ENCODE results near the gene CAMTA1. TPM values are rescaled to one million over a fixed set of nuclear protein-coding genes. Genes with fewer than 3 reads are reported as not detected.

CAMTA1 gene
- total RNA-seq, 1 donor from 2014 or later = 115 TPM

- peak; percentile 87 for DNase-seq
Observed at GRCh38 chr1:7667625-7668218, 882.5 kb downstream of the CAMTA1 start.

GRCh38 chr1:7669559-7670311 lies 884.5 kb downstream of the CAMTA1 start:
- DNase-seq = peak; percentile 51

DNA sequence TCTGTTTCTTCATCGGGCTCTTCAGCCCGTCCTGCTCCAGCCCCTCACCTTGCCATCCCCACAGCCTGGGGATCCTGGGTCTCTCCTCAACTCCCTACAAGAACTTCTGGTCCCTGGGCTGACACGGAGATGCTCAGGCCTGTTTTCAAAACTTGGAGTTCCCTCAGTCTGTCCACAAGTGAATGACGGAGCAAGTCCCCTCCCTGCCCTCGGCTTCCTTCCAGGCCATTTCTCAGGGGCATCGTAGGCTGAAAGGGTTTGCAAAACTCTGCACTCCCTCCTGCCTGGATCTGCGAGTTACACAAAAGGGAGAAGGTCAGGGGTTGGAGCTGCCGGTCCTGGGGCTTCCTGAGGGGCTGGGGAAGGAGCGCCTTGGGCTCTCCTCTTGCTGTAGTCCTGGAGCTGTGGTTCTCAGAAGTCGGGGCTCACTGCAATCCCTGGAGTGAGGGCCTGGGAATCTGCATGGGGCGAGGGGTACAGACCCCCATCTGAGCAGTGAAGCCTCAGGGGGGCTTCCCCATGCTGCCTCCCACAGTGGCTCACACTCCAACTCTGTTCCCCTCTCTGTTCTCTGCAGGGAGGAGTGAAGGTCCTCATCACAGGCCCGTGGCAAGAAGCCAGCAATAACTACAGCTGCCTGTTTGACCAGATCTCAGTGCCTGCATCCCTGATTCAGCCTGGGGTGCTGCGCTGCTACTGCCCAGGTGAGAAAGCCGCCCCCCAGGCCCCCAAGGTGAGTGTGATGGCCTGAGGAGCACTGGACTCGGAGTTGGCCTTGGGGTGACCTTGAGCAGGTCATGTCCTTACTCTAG lies 885.3 kb downstream of the CAMTA1 start:
- no peak for DNase-seq

- no peak for DNase-seq
Observed at GRCh38 chr1:7671146-7671465, 885.9 kb downstream of the CAMTA1 start.

GRCh38 chr1:7671676-7672075 lies 886.4 kb downstream of the CAMTA1 start:
- no peak for DNase-seq

DNA sequence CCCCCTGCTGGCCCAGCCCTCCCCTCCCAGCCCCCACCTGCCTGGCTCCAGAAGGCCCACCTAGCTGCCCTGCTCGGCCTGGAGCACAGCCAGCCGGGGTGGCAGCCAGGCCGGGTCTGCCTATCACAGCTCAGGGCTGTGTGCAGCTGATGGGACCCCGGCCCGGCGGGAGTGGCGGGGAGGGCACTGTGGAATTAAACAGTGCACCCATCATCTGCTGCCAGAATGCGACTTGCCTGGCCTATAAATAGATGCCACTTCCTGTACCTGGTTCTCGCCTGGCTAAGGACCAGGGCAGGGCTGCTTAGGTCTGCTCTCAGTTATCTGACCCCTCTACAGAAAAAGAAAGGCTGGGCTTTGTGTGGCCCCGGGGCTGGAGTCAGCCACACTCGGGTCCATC lies 887.6 kb downstream of the CAMTA1 start:
- DNase-seq = no peak

DNA sequence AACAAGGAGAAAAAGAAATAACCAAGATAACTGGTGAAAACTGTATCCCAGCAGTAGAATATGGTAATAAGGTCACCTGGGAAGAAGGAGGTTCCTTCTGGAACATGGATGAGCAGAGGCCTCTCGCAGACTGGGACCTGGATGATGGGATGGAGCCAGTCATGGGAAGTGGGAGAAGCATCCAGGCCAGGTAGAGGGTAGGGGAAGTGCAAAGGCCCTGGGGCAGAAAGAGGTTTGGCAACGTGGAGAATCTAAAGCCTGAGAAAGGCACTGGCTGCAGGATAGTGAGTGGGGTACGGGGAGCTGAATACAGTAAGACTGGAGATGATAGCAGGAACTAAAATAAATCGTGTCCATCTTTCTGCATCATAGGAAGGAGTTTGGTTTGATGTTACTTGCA lies 889.7 kb downstream of the CAMTA1 start:
- DNase-seq = no peak

DNA sequence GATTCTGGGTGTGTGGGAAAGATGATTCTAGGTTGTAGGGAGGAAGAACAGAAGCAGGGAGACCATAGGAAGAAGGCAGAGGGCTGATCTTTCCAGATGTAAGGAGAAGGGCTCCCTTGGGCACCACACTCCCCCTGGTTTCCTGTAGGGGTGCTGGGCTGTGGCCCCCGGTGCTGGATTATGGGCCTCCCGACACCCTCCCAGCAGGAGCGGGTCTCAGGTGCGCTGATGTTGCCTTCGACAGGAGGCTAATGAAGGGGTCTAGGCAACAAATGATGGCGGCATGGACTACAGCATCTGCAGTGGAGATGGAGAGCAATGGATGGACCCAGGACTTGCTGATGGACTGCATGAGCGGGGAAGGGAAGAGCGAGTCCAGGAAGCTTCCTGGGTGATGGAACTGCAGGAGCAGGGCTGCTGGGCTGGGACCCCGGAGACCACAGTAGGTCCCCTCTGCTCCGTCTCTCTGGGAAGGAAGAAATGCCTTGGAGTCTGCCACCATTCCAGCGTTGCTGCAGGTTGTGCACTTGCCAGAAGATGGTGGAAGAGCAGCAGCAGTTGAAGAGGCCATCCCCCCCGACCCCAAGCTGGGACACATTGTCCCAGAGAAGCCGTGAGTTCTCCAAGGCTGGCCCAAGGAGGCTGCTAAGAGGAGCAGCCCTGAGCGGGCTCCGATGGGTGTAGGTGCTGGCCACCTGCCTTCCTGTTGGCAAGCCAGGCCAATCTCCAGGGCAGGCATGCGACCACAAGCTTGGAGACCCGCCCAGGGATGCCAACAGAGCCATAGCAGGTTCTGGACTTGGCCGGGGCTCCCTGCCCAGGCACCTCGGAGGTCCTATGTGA lies 890.4 kb downstream of the CAMTA1 start:
- no peak for DNase-seq

DNA sequence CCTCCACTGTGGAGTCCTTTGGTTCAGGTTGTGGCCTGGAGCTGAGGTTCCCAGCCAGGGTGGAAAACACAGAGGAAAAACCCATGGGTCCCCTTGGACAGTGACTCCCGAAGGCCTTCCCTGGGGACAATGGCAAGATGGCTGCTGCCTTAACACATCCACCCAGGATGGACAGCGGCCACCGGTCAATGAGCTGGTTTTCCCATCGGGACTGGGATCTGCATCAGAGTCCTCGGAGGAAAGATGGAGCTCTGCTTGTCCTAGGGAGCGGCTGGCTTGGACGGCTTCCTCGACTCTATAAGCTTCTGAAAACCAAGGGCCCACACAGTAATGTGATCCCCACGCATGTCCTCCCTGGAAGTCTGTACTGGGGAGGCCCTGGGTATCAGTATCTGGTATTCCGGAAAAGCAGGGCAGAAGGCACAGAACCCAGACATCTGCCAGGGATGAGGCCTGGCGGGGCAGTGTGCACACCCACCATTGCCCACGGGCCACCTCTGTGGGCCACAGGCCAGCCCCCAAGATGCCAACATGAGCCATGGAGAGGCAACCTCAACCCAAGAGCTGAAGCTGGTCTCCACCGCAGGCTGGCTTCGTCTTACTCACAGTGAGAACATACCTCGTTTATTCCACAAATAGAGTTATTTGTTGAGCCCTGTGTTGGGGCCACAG lies 891.2 kb downstream of the CAMTA1 start:
- DNase-seq = no peak

GRCh38 chr1:7677111-7677510 lies 891.9 kb downstream of the CAMTA1 start:
- no peak for DNase-seq

DNA sequence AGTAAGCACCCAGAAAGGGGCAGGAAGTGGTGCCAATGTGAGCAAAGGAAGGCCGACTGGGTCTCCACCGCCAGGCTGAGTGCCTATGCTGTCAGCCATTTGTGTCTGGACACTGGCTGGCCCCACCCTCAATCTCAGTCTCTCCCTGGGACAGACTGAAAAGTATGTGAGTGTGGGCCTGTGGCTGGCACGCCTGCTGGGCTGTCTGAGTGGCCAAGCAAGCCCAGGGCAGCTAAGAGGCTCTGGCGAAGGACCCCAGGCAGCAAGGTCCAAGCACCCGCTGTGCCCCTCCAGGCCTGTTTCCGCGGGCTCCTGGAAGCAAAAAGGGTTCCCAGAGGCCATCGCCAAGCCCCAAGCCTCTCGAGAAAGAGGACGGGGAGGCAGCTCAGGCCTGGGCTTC lies 892.6 kb downstream of the CAMTA1 start:
- DNase-seq = no peak

DNA sequence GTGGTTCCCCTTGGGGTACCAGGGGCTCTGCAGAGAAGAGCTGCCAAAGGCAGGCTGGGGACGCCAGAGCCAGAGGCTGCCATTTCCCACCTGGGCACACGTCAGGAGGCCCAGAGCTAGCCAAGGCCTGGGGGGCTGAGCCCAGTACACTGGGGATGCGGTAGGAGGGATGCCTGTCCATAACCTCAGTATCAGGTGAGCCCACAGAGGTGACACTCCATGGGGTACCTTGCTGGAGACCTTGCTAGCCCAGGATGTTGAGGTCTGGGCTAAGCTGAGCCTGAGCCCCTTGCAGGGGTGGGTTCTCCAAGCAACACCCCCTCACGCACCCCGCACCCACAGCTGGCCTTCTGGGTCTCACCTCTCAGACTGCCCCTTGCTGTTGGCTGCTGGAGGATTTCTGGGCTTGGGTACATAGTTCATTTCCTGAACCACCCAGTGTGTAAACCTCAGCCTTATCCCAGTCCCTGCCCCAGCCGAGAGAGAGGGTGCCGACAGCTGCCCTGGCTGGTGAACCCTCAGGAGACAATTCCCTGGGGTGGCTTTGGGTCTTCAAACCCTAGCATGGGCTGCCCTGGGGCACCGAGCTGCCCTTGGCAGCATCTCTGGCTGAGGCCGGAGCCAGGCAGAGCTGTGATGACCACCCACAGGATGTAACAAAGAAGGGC lies 893.4 kb downstream of the CAMTA1 start:
- no peak for DNase-seq

- DNase-seq = no peak
Observed at GRCh38 chr1:7679159-7679872, 894.1 kb downstream of the CAMTA1 start.

DNA sequence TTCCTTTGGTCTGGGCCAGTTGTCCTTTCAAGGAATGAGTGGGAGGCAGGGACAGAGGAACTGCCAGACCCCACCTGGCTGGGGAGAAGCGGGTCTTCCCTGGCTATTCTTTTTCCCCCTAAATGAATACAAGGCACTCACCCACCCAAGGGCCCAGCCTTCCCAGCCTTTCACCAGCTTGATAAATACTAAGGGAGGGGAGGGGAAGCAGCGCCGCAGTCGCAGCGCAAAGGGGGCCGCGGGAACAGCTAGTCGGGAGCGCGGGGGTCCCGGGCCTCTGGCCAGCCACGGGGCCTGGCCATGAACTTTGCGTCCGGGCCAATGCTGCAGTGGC lies 894.6 kb downstream of the CAMTA1 start:
- no peak for DNase-seq

GRCh38 chr1:7680207-7680954 lies 895.1 kb downstream of the CAMTA1 start:
- DNase-seq = peak; percentile 70

DNA sequence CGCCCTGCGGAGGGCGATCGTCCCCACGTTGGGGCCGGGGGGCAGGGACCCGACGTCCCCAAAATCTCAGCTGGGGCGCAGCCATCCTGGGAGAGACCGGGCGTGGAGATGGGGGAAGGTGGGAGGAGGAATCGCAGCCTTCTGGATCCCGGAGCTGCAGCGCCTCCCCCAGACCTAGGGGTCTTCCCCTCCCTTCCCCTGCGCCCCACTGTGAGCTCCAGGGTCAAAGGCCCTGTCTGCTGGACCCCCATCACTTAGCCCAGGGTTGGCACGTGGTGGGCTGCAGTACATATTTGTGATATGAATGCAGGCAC lies 895.7 kb downstream of the CAMTA1 start:
- DNase-seq = no peak

- DNase-seq = no peak
Observed at GRCh38 chr1:7681401-7681800, 896.1 kb downstream of the CAMTA1 start.

DNA sequence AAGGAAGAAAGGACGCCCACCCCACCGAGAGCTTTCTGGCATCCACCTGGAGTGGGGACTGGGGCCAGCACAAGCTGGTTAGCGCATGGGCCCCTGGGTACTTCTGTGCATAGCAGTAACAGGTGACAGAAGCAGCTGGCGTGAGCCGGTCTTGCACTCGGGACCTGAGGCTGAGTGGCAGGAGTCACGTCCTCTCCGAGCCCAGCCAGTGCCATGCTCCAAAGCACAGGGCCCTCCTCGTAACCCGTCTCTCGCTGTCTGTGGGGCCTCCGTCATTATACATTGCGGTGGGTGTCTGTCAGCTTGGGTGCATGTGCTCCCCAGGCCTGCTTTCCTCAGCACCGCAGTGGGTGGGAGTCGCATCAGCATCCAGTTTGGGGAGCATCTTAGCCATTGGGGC lies 898.3 kb downstream of the CAMTA1 start:
- DNase-seq = no peak

DNA sequence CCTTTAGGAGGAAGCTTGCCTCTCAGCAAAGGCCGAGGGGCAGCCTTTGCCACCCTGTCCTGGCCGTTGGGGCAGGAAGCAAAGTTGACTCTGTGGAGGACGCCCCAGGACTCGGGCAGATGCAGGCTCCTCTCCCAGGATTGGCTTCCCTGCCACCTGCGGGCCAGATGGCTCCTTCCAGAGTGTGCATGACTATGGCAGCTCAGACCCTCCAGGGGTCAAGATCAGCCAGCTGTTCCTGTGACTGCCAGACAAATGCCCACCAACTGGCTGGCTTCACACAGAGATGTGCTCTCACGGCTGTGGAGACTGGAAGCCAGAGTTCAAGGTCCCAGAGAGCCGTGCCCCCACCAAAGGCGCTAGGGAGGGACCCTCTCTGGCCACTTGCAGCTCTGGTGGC lies 898.9 kb downstream of the CAMTA1 start:
- no peak for DNase-seq

- DNase-seq = no peak
Observed at GRCh38 chr1:7684861-7685635, 899.8 kb downstream of the CAMTA1 start.

Measured in occipital lobe (tissue), 2 donors.